Keratinocyte (primary cell): ENCODE data around the gene SELENOK. TPM values are rescaled to one million over a fixed set of nuclear protein-coding genes. Genes with fewer than 3 reads are reported as not detected.
A peak's percentile ranks its signal among the peaks of the same experiment; 100 is the strongest.

Experiments
- DNase-seq: peaks from one replicate; pipeline ENCODE4 v3.0.0-alpha.2; 2011; ENCODE audit warnings: low read depth, missing footprints, low spot score
- FAIRE-seq: peaks from 2 replicates; lab custom pipeline; 2011; peaks lifted over from hg19 to GRCh38; lab: Jason Lieb, UNC
- H2AFZ ChIP-seq: 2 replicates; pipeline ENCODE4 v1.6.0; 2012; ENCODE audit warnings: low read length, control low read depth, inconsistent platforms; ENCODE audit not compliant: control insufficient read depth
- H3K27ac ChIP-seq: 2 replicates; pipeline ENCODE4 v1.5.1; 2011; ENCODE audit warnings: low read length; ENCODE audit not compliant: control insufficient read depth, insufficient read depth
- H3K27me3 ChIP-seq: 3 replicates; pipeline ENCODE4 v1.6.0; 2011; ENCODE audit warnings: low read length; ENCODE audit not compliant: control insufficient read depth, insufficient read depth; ENCODE audit errors: extremely low read depth
- H3K36me3 ChIP-seq, 2 experiments: 2 replicates in 1 of 2; 3 replicates in 1 of 2; pipeline ENCODE4 v1.5.1; 2011; ENCODE audit warnings: low read length in 2 of 2, mild to moderate bottlenecking in 1 of 2; ENCODE audit not compliant: control insufficient read depth in 2 of 2, insufficient read depth in 2 of 2; ENCODE audit errors: extremely low read depth in 1 of 2
- H3K4me1 ChIP-seq: 3 replicates; pipeline ENCODE4 v1.5.1; 2011; ENCODE audit warnings: low read length; ENCODE audit not compliant: control insufficient read depth, insufficient read depth; ENCODE audit errors: extremely low read depth
- H3K4me2 ChIP-seq: 3 replicates; pipeline ENCODE4 v1.6.0; 2011; ENCODE audit warnings: low read depth, low read length; ENCODE audit not compliant: control insufficient read depth, insufficient read depth; ENCODE audit errors: extremely low read depth
- H3K4me3 ChIP-seq, 3 experiments: fragments of 200-600 bp in 1 of 3; sonication (generic) in 1 of 3; 2 replicates in 2 of 3; 3 replicates in 1 of 3; pipeline ENCODE4 v1.5.1; 2011 to 2016; ENCODE audit warnings: low read length in 3 of 3, mild to moderate bottlenecking in 3 of 3, control low read depth in 2 of 3, inconsistent platforms in 1 of 3, low read depth in 1 of 3, mixed read lengths in 1 of 3, mixed run types in 1 of 3, moderate library complexity in 1 of 3; ENCODE audit not compliant: control insufficient read depth in 2 of 3, insufficient read depth in 2 of 3; ENCODE audit errors: extremely low read depth in 1 of 3
- H3K79me2 ChIP-seq: 2 replicates; pipeline ENCODE4 v1.6.0; 2012; ENCODE audit warnings: low read length; ENCODE audit not compliant: control insufficient read depth, insufficient read depth
- H3K9ac ChIP-seq: 3 replicates; pipeline ENCODE4 v1.6.0; 2011; ENCODE audit warnings: low read length; ENCODE audit not compliant: control insufficient read depth, insufficient read depth; ENCODE audit errors: extremely low read depth
- H3K9me1 ChIP-seq: 3 replicates; pipeline ENCODE4 v1.6.0; 2011; ENCODE audit warnings: low read length; ENCODE audit not compliant: control insufficient read depth, insufficient read depth; ENCODE audit errors: extremely low read depth
- H3K9me3 ChIP-seq: 2 replicates; pipeline ENCODE4 v1.5.1; 2012; ENCODE audit warnings: low read depth, low read length; ENCODE audit not compliant: control insufficient read depth
- H4K20me1 ChIP-seq: 3 replicates; pipeline ENCODE4 v1.6.0; 2011; ENCODE audit warnings: low read length; ENCODE audit not compliant: control insufficient read depth, insufficient read depth; ENCODE audit errors: extremely low read depth
- CTCF ChIP-seq, 3 experiments: IDR thresholded peaks in 1 of 3; conservative IDR thresholded peaks in 1 of 3; optimal IDR thresholded peaks in 1 of 3; 2 replicates in 2 of 3; 3 replicates in 1 of 3; pipeline versions ENCODE3 to v1.5.1; 2011; ENCODE audit warnings: low read length in 3 of 3, mild to moderate bottlenecking in 3 of 3, moderate library complexity in 2 of 3, control low read depth in 1 of 3, inconsistent platforms in 1 of 3; ENCODE audit not compliant: insufficient read depth in 2 of 3; ENCODE audit errors: extremely low read depth in 1 of 3
- EZH2 ChIP-seq: IDR thresholded peaks from one replicate; pipeline ENCODE4 v1.6.1; 2012; ENCODE audit warnings: inconsistent platforms, mild to moderate bottlenecking, low read length, moderate library complexity
- dilution Hi-C: fragments of 300-500 bp; cut with MboI; formaldehyde crosslinking; loops from one replicate; pipeline ENCODE4 v1.7.0; 2020; ENCODE audit warnings: low sequenced_read_pairs; ENCODE audit not compliant: extremely low pct_ligation_motif_present
- polyA minus RNA-seq, 3 experiments: library from RNA; depleted of rRNA, polyadenylated mRNA; stranded (reverse); fragments of >200 nt; gene quantifications; 1 replicate in 1 of 3; 2 replicates in 1 of 3; 3 replicates in 1 of 3; pipeline ENCODE4 v1.2.3, GENCODE V29; 2011
- polyA plus RNA-seq, 5 experiments: library from polyadenylated mRNA; depleted of rRNA in 3 of 5; stranded (reverse) in 3 of 5; stranded (forward) in 1 of 5; unstranded in 1 of 5; fragments of >200 nt; gene quantifications; 1 replicate in 1 of 5; 2 replicates in 3 of 5; 3 replicates in 1 of 5; pipeline versions ENCODE4 v1.2.1 to v1.2.3, GENCODE V29; 2011 to 2012; ENCODE audit warnings: missing spikeins in 2 of 5, low read depth in 1 of 5, low replicate concordance in 1 of 5

Gene SELENOK
- 44.1 to 94.9 TPM (median 73.6 TPM) in 3 replicates for polyA plus RNA-seq
- polyA plus RNA-seq (2011; ENCODE audit: low read depth), result 67.9 TPM
- polyA plus RNA-seq (2011; cell fraction: cytosol; rRNA removed), result 42.6 and 64.1 TPM in 2 replicates
- 22.9 and 24.5 TPM in 2 replicates for polyA plus RNA-seq (2011; cell fraction: nucleus; rRNA removed)
- polyA plus RNA-seq (2012; ENCODE audit: low replicate concordance), result 35.8 and 79.3 TPM in 2 replicates
- 4.0 to 7.9 TPM (median 7.8 TPM) in 3 replicates for polyA minus RNA-seq
- polyA minus RNA-seq (2011; cell fraction: cytosol; rRNA and poly(A)+ RNA removed), result 12.1 TPM
- polyA minus RNA-seq (2011; cell fraction: nucleus; rRNA and poly(A)+ RNA removed), result 7.7 and 17.8 TPM in 2 replicates

GRCh38 chr3:53891497-53892285 is at the start of gene SELENOK:
TSS of gene SELENOK (minus strand) at chr3:53891859.
- Histone ChIP-seq H2AFZ (peak within 1 kb of the TSS; percentile 93), H3K9ac (peak within 1 kb of the TSS; percentile 99)
- dilution Hi-C loops, result no loop called here

GRCh38 chr3:53941184-53941583 is 49.5 kb upstream of the SELENOK start:
- Histone ChIP-seq H3K27me3 (no peaks in the 10 kb centered on the region), H3K9ac (no peak overlapping the region), H4K20me1 (no peaks in the 10 kb centered on the region), H3K4me3 (no peak overlapping the region), H2AFZ (no peak overlapping the region), H3K79me2 (no peaks in the 10 kb centered on the region), H3K36me3 (no peaks in the 10 kb centered on the region), H3K4me2 (no peak overlapping the region), H3K27ac (no peak overlapping the region), H3K9me1 (no peaks in the 10 kb centered on the region), H3K9me3 (no peaks in the 10 kb centered on the region), H3K4me1 (peaks cover 6% of the 10 kb centered on the region)
- dilution Hi-C loops, result no loop called here
- DNase-seq, result no peak
- FAIRE-seq, result peak; percentile 68
- TF ChIP-seq EZH2 (no peak), CTCF (optimal IDR thresholded peaks at IDR 0.05 in 1 of 3, IDR thresholded peaks at IDR 0.05 in 1 of 3, conservative IDR thresholded peaks at IDR 0.05 in 1 of 3; ENCODE audit: extremely low read depth in 1 of 3, insufficient read depth in 2 of 3, low read length in 3 of 3) (no peak)

More at GRCh38 chr3:53891497-53892285, at the start of gene SELENOK:
- Histone ChIP-seq H3K4me1 (peaks cover 18% of the 10 kb centered on the region), H3K4me2 (peak within 1 kb of the TSS; percentile 90), H3K79me2 (peaks cover 34% of the 10 kb centered on the region), H3K27ac (peak within 1 kb of the TSS; percentile 97), H3K9me3 (no peaks in the 10 kb centered on the region), H3K27me3 (no peaks in the 10 kb centered on the region), H3K4me3 (peak within 1 kb of the TSS; percentile 79 to 99 (median 87)), H3K9me1 (peaks cover 6% of the 10 kb centered on the region), H4K20me1 (no peaks in the 10 kb centered on the region), H3K36me3 (peaks cover 0 to 2% of the 10 kb centered on the region in 2 experiments)
- FAIRE-seq (peak; percentile 92), DNase-seq (peak; percentile 89)
- TF ChIP-seq CTCF (optimal IDR thresholded peaks at IDR 0.05 in 1 of 3, IDR thresholded peaks at IDR 0.05 in 1 of 3, conservative IDR thresholded peaks at IDR 0.05 in 1 of 3; ENCODE audit: extremely low read depth in 1 of 3, insufficient read depth in 2 of 3, low read length in 3 of 3) (no peak), EZH2 (no peak)
